SK-MEL-5 (cell line): ENCODE data around the gene GPC6. TPM values are rescaled to one million over a fixed set of nuclear protein-coding genes. Genes with fewer than 3 reads are reported as not detected.

Experiments used
- DNase-seq: peaks from one replicate; pipeline ENCODE4 v3.0.0-alpha.2; 2016; ENCODE audit warnings: low read depth, low spot score
- in situ Hi-C: cut with HindIII; loops from 2 replicates; pipeline ENCODE4 v1.10.0; 2016; ENCODE audit warnings: low sequenced_read_pairs, high pct_unique_total_duplicates, low pct_unique_long_range_greater_than_20kb
- total RNA-seq: library from RNA; depleted of rRNA; stranded (reverse); fragments of >200 nt; shearing (Covaris generic); gene quantifications from 2 replicates; pipeline ENCODE4 v1.2.3, GENCODE V29; 2014

The GPC6 gene
- total RNA-seq, 1 experiment from 2014 or later: 6.6 TPM

- no peak for DNase-seq
- in situ Hi-C loops: no loop called here
Measured at GRCh38 chr13:93256998-93257397, 30.4 kb downstream of the GPC6 start.

- DNase-seq: no peak
- in situ Hi-C loops: no loop called here
Measured at GRCh38 chr13:93259527-93260080, 33.0 kb downstream of the GPC6 start.

DNA sequence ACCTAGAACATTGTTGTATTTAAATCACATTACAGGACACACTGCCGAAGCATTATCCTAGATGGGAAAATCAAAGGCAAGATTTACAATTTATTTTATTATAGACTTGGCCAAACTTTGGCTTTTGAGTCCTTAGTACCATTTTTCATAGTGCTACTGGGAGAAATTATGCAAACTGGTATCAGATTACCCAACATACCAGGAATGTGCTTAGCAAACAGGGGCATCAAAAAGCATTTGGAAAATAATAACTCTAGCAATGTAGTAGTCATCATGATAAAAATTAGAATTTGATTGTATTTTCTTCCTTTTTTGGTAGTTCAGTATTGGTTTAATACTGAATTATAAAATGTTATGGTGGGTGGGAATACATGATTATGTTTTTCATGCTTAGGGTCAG, 34.0 kb downstream of the GPC6 start:
- in situ Hi-C loops: no loop called here
- no peak for DNase-seq

GRCh38 chr13:93262729-93263345, 36.2 kb downstream of the GPC6 start:
- in situ Hi-C loops: no loop called here
- no peak for DNase-seq

GRCh38 chr13:93264876-93265275, 38.3 kb downstream of the GPC6 start:
- no peak for DNase-seq
- in situ Hi-C loops: no loop called here

- in situ Hi-C loops: no loop called here
- DNase-seq: no peak
Measured at GRCh38 chr13:93265800-93266199, 39.2 kb downstream of the GPC6 start.

GRCh38 chr13:93266681-93267080, 40.1 kb downstream of the GPC6 start:
- DNase-seq: no peak
- in situ Hi-C loops: no loop called here

GRCh38 chr13:93268327-93269028, 41.9 kb downstream of the GPC6 start:
- DNase-seq: no peak
- in situ Hi-C loops: no loop called here

- no peak for DNase-seq
- in situ Hi-C loops: no loop called here
Measured at GRCh38 chr13:93270769-93271742, 44.4 kb downstream of the GPC6 start.

DNA sequence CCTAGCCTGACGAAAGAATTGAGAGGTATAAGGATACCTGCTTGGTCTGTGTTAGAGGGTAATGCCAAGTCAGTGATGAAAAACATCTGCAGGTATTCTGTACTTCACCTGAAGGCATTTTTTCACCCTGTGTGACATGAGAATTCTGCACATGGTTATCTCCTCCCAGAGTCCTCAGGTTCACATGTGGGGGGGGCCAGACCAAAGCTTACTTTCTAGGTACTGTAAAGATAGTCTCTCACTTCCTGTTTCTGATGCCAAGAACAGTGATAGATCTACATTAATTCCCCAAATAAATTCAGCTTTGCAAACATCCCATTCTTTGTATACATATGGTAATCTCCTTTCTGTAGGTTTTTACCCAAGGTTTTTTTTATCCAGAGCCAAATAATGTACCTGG, 53.4 kb downstream of the GPC6 start:
- in situ Hi-C loops: no loop called here
- no peak for DNase-seq

GRCh38 chr13:93280688-93281087, 54.1 kb downstream of the GPC6 start:
- in situ Hi-C loops: no loop called here
- DNase-seq: no peak

DNA sequence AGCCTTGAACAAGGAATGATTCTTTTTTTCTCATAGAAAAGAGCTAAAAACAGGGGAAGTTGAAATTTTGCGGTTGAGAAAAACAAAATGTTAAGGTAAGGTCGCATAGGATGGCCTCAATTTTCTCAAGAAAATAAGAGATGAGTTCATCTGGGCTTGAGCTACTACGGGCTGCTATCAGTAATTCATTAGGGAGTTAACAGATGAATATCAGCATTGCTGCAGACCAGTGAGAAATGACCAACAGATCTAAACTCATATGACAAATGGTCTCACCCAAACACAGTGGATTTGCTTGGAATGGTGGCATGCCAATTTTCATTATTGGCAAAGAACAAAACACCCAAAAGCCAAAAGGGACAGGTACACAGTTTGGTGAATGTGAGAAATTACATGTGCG, 56.6 kb downstream of the GPC6 start:
- DNase-seq: no peak
- in situ Hi-C loops: no loop called here

DNA sequence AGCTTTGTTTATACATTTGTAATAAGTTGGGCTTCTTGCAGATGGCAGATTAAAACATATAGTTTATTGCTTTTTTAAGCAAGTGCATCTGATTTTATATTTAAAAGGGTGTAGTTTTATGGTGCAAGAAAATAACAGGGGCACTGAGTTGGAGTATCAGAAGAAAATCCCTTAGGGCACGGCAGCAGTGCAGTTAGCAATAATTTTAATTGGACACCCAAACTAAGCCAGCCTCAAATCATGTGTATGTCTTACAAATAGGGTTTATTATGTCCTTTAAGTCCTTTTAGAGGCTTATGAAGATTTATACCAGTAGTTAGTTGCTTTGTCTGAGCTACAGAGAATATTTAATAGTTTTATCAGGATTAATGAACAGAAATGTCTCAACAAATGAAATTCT, 57.5 kb downstream of the GPC6 start:
- in situ Hi-C loops: no loop called here
- no peak for DNase-seq

DNA sequence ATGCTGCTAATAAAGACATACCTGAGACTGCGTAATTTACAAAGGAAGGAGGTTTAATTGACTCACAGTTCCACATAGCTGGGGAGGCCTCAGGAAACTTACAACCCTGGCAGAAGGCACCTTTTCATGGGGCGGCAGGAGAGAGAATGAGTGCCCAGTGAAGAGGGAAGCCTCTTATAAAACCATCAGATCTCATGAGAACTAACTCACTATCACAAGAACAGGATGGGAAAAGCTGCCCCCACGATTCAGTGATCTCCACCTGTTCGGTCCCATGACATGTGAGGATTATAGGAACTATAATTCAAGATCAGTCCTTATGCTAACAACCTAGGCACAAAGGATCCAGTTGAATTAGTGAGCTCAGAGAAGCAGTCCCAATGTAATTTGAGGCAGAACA, 59.4 kb downstream of the GPC6 start:
- no peak for DNase-seq
- in situ Hi-C loops: no loop called here

- no peak for DNase-seq
- in situ Hi-C loops: no loop called here
Measured at GRCh38 chr13:93289053-93289452, 62.4 kb downstream of the GPC6 start.

GRCh38 chr13:93289842-93290241, 63.2 kb downstream of the GPC6 start:
- no peak for DNase-seq
- in situ Hi-C loops: no loop called here

DNA sequence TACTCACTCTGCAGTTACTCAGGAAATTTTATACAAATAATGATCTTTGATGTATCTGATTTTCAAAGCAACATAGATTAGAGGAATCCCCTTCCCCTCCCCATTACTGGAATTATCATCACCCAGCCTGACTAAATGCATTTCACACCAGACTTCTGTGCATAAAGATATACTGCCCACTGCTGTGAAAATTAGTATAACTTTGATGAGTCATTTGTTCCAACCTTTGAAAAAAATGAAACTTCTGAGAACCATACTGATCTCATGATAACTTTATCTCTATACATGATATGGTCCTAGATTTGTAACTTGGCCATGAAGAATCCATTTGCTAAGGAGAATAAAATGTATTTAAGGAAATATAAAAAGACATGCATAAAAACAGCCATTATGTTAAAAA, 63.9 kb downstream of the GPC6 start:
- in situ Hi-C loops: no loop called here
- no peak for DNase-seq

GRCh38 chr13:93292366-93292765, 65.8 kb downstream of the GPC6 start:
- no peak for DNase-seq
- in situ Hi-C loops: no loop called here
